ENCODE results near the gene CAMK2A. TPM values are rescaled to one million over a fixed set of nuclear protein-coding genes. Genes with fewer than 3 reads are reported as not detected.

The CAMK2A gene
- total RNA-seq, 1 experiment from 2014 or later = not detected

- H3K36me3 Mint-ChIP-seq (ENCODE audit: insufficient read depth, unreplicated experiment) = no peaks in the 10 kb centered on the region
- no peaks in the 10 kb centered on the region for H3K4me1 Mint-ChIP-seq (ENCODE audit: low read depth, unreplicated experiment)
- BruUV-seq (replicated peaks) = no TSS peak
- H3K9me3 Mint-ChIP-seq (ENCODE audit: unreplicated experiment) = no peaks in the 10 kb centered on the region
- intact Hi-C loops (cut with micrococcal nuclease; ENCODE audit: unreplicated experiment) = no loop called here
- no peak overlapping the region for H3K4me3 Mint-ChIP-seq (ENCODE audit: unreplicated experiment)
- H3K4me1 ChIP-seq = no peaks in the 10 kb centered on the region
- no peak for TF ChIP-seq CTCF (IDR thresholded peaks at IDR 0.05; ENCODE audit: insufficient read depth in 1 of 2, low read depth in 1 of 2, low read length in 1 of 2, severe bottlenecking in 1 of 2, unreplicated experiment in 1 of 2)
- ChIA-PET CTCF (interaction anchor here (0.7 kb wide), 1 partner anchor 167 kb away, joined by 3 read pairs; no protein-coding TSS in a partner anchor), POLR2A (no interaction called here)
- no peak for DNase-seq
- H3K27me3 Mint-ChIP-seq (ENCODE audit: insufficient read depth, unreplicated experiment) = no peaks in the 10 kb centered on the region
- H3K9me3 ChIP-seq = no peaks in the 10 kb centered on the region
- no peak overlapping the region for H3K27ac Mint-ChIP-seq (ENCODE audit: unreplicated experiment)
- no peaks in the 10 kb centered on the region; the same call in 1 of the 2 replicates for H3K36me3 ChIP-seq (ENCODE audit: control insufficient read depth, insufficient read depth, low read length)
- no peaks in the 10 kb centered on the region for H3K27me3 ChIP-seq (replicated peaks; ENCODE audit: control insufficient read depth, insufficient read depth, low read length)
- H3K4me3 ChIP-seq (ENCODE audit: low read depth, low read length) = no peak overlapping the region
Observed at GRCh38 chr5:150236981-150237754, 52.4 kb downstream of the CAMK2A start.

DNA sequence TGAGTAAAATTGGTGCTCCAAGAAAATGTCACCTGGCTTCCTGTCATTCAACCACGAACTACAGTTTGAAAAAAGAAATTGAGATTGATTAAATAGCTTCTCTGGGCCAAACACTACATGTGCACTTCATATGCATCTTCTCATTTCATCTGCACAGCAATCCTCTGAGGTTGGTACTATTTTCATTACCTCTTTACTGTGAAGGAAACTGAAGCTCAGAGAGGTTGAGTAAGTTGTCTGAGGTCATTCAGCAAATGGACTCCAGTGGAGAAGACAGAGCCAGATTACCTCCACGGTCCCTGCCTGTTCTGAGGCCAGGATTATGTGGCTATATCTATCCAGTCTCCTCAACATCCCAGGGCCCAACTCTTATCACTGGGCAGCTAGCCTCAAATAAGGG is 53.3 kb downstream of the CAMK2A start:
- no TSS peak for BruUV-seq (replicated peaks)
- no peak for DNase-seq
- ChIA-PET CTCF (no interaction called here), POLR2A (no interaction called here)
- Mint-ChIP-seq H3K9me3 (ENCODE audit: unreplicated experiment) (no peaks in the 10 kb centered on the region), H3K27me3 (ENCODE audit: insufficient read depth, unreplicated experiment) (no peaks in the 10 kb centered on the region), H3K4me3 (ENCODE audit: unreplicated experiment) (no peak overlapping the region), H3K27ac (ENCODE audit: unreplicated experiment) (no peak overlapping the region), H3K4me1 (ENCODE audit: low read depth, unreplicated experiment) (no peaks in the 10 kb centered on the region), H3K36me3 (ENCODE audit: insufficient read depth, unreplicated experiment) (no peaks in the 10 kb centered on the region)
- Histone ChIP-seq H3K4me3 (ENCODE audit: low read depth, low read length) (no peak overlapping the region), H3K9me3 (no peaks in the 10 kb centered on the region), H3K4me1 (no peaks in the 10 kb centered on the region), H3K27me3 (replicated peaks; ENCODE audit: control insufficient read depth, insufficient read depth, low read length) (no peaks in the 10 kb centered on the region), H3K36me3 (ENCODE audit: control insufficient read depth, insufficient read depth, low read length) (no peaks in the 10 kb centered on the region; the same call in 1 of the 2 replicates)
- intact Hi-C loops (cut with micrococcal nuclease; ENCODE audit: unreplicated experiment) = no loop called here
- TF ChIP-seq CTCF (IDR thresholded peaks at IDR 0.05; ENCODE audit: insufficient read depth in 1 of 2, low read depth in 1 of 2, low read length in 1 of 2, severe bottlenecking in 1 of 2, unreplicated experiment in 1 of 2) = no peak

- no peak overlapping the region for H3K4me3 ChIP-seq (ENCODE audit: low read depth, low read length)
- intact Hi-C loops (cut with micrococcal nuclease; ENCODE audit: unreplicated experiment) = no loop called here
- Mint-ChIP-seq H3K36me3 (ENCODE audit: insufficient read depth, unreplicated experiment) (no peaks in the 10 kb centered on the region), H3K4me3 (ENCODE audit: unreplicated experiment) (no peak overlapping the region), H3K4me1 (ENCODE audit: low read depth, unreplicated experiment) (no peaks in the 10 kb centered on the region), H3K9me3 (ENCODE audit: unreplicated experiment) (no peaks in the 10 kb centered on the region), H3K27ac (ENCODE audit: unreplicated experiment) (no peak overlapping the region), H3K27me3 (ENCODE audit: insufficient read depth, unreplicated experiment) (no peaks in the 10 kb centered on the region)
- BruUV-seq (replicated peaks) = no TSS peak
- ChIA-PET POLR2A (no interaction called here), CTCF (no interaction called here)
- no peak for DNase-seq
- H3K9me3 ChIP-seq = no peaks in the 10 kb centered on the region
- TF ChIP-seq CTCF (IDR thresholded peaks at IDR 0.05; ENCODE audit: insufficient read depth in 1 of 2, low read depth in 1 of 2, low read length in 1 of 2, severe bottlenecking in 1 of 2, unreplicated experiment in 1 of 2) = no peak
- H3K4me1 ChIP-seq = no peaks in the 10 kb centered on the region
- no peaks in the 10 kb centered on the region; the same call in 1 of the 2 replicates for H3K36me3 ChIP-seq (ENCODE audit: control insufficient read depth, insufficient read depth, low read length)
- H3K27me3 ChIP-seq (replicated peaks; ENCODE audit: control insufficient read depth, insufficient read depth, low read length) = no peaks in the 10 kb centered on the region
Observed at GRCh38 chr5:150235500-150235854, 54.1 kb downstream of the CAMK2A start.
